ENCODE data around the gene CLOCK. TPM values are rescaled to one million over a fixed set of nuclear protein-coding genes. Genes with fewer than 3 reads are reported as not detected.

CLOCK gene
- total RNA-seq, 1 donor from 2014 or later: 34.4 TPM

DNA sequence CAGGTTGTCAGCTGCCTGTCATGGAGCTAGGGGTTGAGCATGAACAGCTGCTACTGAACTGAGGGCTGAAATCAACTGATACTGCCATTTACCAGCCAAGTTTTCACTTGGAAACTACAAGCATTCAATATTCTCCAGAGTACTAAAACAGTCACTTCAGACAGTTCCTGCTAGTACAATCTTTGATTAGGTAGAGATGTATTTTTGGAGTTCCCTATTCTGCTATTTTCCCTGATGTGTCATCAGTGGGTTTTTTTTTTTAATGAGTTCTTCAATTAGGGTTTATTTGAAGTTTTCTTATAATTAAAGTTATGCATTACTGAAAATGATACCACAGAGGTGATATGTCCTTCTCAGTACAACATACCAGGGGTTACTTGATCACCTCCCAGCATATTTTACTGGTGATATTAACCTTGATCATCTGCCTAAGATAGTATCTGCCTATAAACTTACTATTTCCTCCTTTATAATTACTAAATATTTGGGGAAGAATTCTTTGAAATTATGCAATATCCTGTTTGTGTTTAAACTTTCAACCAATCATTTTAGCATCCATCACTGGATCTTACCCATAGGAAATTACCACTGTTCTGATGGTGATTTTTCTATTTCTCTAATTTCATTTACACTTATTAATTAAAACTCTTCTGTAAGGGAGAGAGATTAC, 31.8 kb upstream of the CLOCK start:
- H3K4me3 ChIP-seq: no peak overlapping the region
- no peak overlapping the region for H3K27ac ChIP-seq
- H3K4me1 ChIP-seq: no peaks in the 10 kb centered on the region
- no peaks in the 10 kb centered on the region for H3K27me3 ChIP-seq
- intact Hi-C loops (cut with DNase I): no loop called here
- TF ChIP-seq, protein P1, sequence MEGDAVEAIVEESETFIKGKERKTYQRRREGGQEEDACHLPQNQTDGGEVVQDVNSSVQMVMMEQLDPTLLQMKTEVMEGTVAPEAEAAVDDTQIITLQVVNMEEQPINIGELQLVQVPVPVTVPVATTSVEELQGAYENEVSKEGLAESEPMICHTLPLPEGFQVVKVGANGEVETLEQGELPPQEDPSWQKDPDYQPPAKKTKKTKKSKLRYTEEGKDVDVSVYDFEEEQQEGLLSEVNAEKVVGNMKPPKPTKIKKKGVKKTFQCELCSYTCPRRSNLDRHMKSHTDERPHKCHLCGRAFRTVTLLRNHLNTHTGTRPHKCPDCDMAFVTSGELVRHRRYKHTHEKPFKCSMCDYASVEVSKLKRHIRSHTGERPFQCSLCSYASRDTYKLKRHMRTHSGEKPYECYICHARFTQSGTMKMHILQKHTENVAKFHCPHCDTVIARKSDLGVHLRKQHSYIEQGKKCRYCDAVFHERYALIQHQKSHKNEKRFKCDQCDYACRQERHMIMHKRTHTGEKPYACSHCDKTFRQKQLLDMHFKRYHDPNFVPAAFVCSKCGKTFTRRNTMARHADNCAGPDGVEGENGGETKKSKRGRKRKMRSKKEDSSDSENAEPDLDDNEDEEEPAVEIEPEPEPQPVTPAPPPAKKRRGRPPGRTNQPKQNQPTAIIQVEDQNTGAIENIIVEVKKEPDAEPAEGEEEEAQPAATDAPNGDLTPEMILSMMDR (IDR thresholded peaks at IDR 0.05): no peak
- no peak for TF ChIP-seq POLR2AphosphoS5 (IDR thresholded peaks at IDR 0.05; ENCODE audit: insufficient read depth in 1 of 2, low read depth in 1 of 2)
- no peak for TF ChIP-seq POLR2A (IDR thresholded peaks at IDR 0.05)
- H3K36me3 ChIP-seq: no peaks in the 10 kb centered on the region
- DNase-seq (ENCODE audit: extremely low spot score in 2 of 2): no peak
- H3K9me3 ChIP-seq: no peaks in the 10 kb centered on the region

DNA sequence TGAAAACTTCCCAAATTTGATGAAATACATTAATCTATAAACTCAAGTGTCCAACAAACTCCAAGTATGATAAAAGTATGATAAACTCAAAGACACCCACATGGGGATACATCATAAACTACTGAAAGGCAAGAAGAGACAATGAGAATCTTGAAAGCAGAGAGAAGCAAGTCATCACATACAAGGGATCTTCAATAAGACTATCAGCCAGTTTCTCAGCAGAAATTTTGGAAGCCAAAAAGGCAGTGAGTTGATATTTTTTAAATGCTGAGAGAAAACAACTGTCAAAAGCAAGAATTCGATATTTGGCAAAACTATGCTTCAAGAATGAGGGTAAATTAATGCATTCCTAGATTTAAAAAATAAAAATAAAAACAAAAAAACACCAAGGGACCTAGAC, 28.8 kb upstream of the CLOCK start:
- no peak for DNase-seq (ENCODE audit: extremely low spot score in 2 of 2)
- Histone ChIP-seq H3K27ac (no peak overlapping the region), H3K4me3 (no peak overlapping the region), H3K27me3 (no peaks in the 10 kb centered on the region), H3K9me3 (no peaks in the 10 kb centered on the region), H3K4me1 (no peaks in the 10 kb centered on the region), H3K36me3 (no peaks in the 10 kb centered on the region)
- intact Hi-C loops (cut with DNase I): no loop called here
- TF ChIP-seq POLR2A (IDR thresholded peaks at IDR 0.05) (no peak), POLR2AphosphoS5 (IDR thresholded peaks at IDR 0.05; ENCODE audit: insufficient read depth in 1 of 2, low read depth in 1 of 2) (no peak)
- TF ChIP-seq, protein P1 (IDR thresholded peaks at IDR 0.05): no peak

GRCh38 chr4:55574252-55574651, 27.5 kb upstream of the CLOCK start:
- Histone ChIP-seq H3K27ac (no peak overlapping the region), H3K9me3 (no peaks in the 10 kb centered on the region), H3K4me1 (no peaks in the 10 kb centered on the region), H3K27me3 (no peaks in the 10 kb centered on the region), H3K4me3 (no peak overlapping the region), H3K36me3 (no peaks in the 10 kb centered on the region)
- TF ChIP-seq POLR2A (IDR thresholded peaks at IDR 0.05) (no peak), POLR2AphosphoS5 (IDR thresholded peaks at IDR 0.05; ENCODE audit: insufficient read depth in 1 of 2, low read depth in 1 of 2) (no peak)
- TF ChIP-seq, protein P1 (IDR thresholded peaks at IDR 0.05): no peak
- intact Hi-C loops (cut with DNase I): no loop called here
- DNase-seq (ENCODE audit: extremely low spot score in 2 of 2): no peak

- Histone ChIP-seq H3K27ac (no peak overlapping the region), H3K36me3 (no peaks in the 10 kb centered on the region), H3K27me3 (no peaks in the 10 kb centered on the region), H3K4me3 (no peak overlapping the region), H3K9me3 (no peaks in the 10 kb centered on the region), H3K4me1 (no peaks in the 10 kb centered on the region)
- TF ChIP-seq POLR2A (IDR thresholded peaks at IDR 0.05): no peak
- TF ChIP-seq POLR2AphosphoS5 (IDR thresholded peaks at IDR 0.05; ENCODE audit: insufficient read depth in 1 of 2, low read depth in 1 of 2): no peak
- TF ChIP-seq, protein P1 (IDR thresholded peaks at IDR 0.05): no peak
- no peak for DNase-seq (ENCODE audit: extremely low spot score in 2 of 2)
- intact Hi-C loops (cut with DNase I): no loop called here
Observed at GRCh38 chr4:55571806-55572205, 25.1 kb upstream of the CLOCK start.

GRCh38 chr4:55568905-55569504, 22.3 kb upstream of the CLOCK start:
- DNase-seq (ENCODE audit: extremely low spot score in 2 of 2): no peak
- Histone ChIP-seq H3K27ac (no peak overlapping the region), H3K4me1 (no peaks in the 10 kb centered on the region), H3K27me3 (no peaks in the 10 kb centered on the region), H3K9me3 (no peaks in the 10 kb centered on the region), H3K4me3 (no peak overlapping the region), H3K36me3 (no peaks in the 10 kb centered on the region)
- no peak for TF ChIP-seq POLR2A (IDR thresholded peaks at IDR 0.05)
- TF ChIP-seq, protein P1 (IDR thresholded peaks at IDR 0.05): no peak
- intact Hi-C loops (cut with DNase I): no loop called here
